Astrocyte (in vitro differentiated cells and primary cell): Measurements from ENCODE around the gene ERC1. TPM values are rescaled to one million over a fixed set of nuclear protein-coding genes. Genes with fewer than 3 reads are reported as not detected.

Source experiments
- DNase-seq: peaks from one replicate; pipeline ENCODE4 v3.0.0-alpha.2; 2010; ENCODE audit warnings: low read depth
- FAIRE-seq: peaks from 2 replicates; lab custom pipeline; 2011; peaks lifted over from hg19 to GRCh38; lab: Jason Lieb, UNC
- H2AFZ ChIP-seq: 2 replicates; pipeline ENCODE4 v1.6.0; 2012; ENCODE audit warnings: low read depth, low read length, inconsistent platforms
- H3K27ac ChIP-seq: 2 replicates; pipeline ENCODE4 v1.5.1; 2011; ENCODE audit warnings: low read depth, low read length, inconsistent platforms
- H3K27me3 ChIP-seq: 2 replicates; pipeline ENCODE4 v1.6.0; 2011; ENCODE audit warnings: low read length, inconsistent platforms; ENCODE audit not compliant: insufficient read depth
- H3K36me3 ChIP-seq: 2 replicates; pipeline ENCODE4 v1.5.1; 2011; ENCODE audit warnings: low read length, inconsistent platforms; ENCODE audit not compliant: insufficient read depth
- H3K4me1 ChIP-seq: 2 replicates; pipeline ENCODE4 v1.5.1; 2011; ENCODE audit warnings: low read length, inconsistent platforms; ENCODE audit not compliant: insufficient read depth
- H3K4me2 ChIP-seq: 2 replicates; pipeline ENCODE4 v1.6.0; 2012; ENCODE audit warnings: low read length, inconsistent platforms
- H3K4me3 ChIP-seq: 2 replicates; pipeline ENCODE4 v1.5.1; 2011; ENCODE audit warnings: low read depth, mild to moderate bottlenecking, low read length, inconsistent platforms; ENCODE audit not compliant: insufficient read depth
- H3K79me2 ChIP-seq: 2 replicates; pipeline ENCODE4 v1.6.0; 2012; ENCODE audit warnings: mild to moderate bottlenecking, low read length, inconsistent platforms; ENCODE audit not compliant: insufficient read depth
- H3K9ac ChIP-seq: 2 replicates; pipeline ENCODE4 v1.6.0; 2012; ENCODE audit warnings: mild to moderate bottlenecking, low read length, inconsistent platforms
- H3K9me3 ChIP-seq: 2 replicates; pipeline ENCODE4 v1.5.1; 2012; ENCODE audit warnings: low read depth, mild to moderate bottlenecking, low read length, inconsistent platforms; ENCODE audit not compliant: insufficient read depth
- H4K20me1 ChIP-seq: 2 replicates; pipeline ENCODE4 v1.6.0; 2012; ENCODE audit warnings: low read length, inconsistent platforms; ENCODE audit not compliant: insufficient read depth
- H3K27ac Mint-ChIP-seq: one replicate; pipeline ENCODE4 v1.8.0; 2021; ENCODE audit warnings: mild to moderate bottlenecking, mixed read lengths; ENCODE audit not compliant: unreplicated experiment
- H3K27me3 Mint-ChIP-seq: one replicate; pipeline ENCODE4 v1.8.0; 2021; ENCODE audit warnings: low read depth, mixed read lengths; ENCODE audit not compliant: unreplicated experiment
- H3K36me3 Mint-ChIP-seq: one replicate; pipeline ENCODE4 v1.8.0; 2021; ENCODE audit warnings: low read depth, mixed read lengths; ENCODE audit not compliant: unreplicated experiment
- H3K4me1 Mint-ChIP-seq: one replicate; pipeline ENCODE4 v1.8.0; 2021; ENCODE audit warnings: low read depth, mixed read lengths; ENCODE audit not compliant: unreplicated experiment
- H3K4me3 Mint-ChIP-seq: one replicate; pipeline ENCODE4 v1.8.0; 2021; ENCODE audit warnings: mild to moderate bottlenecking, moderate library complexity, mixed read lengths; ENCODE audit not compliant: unreplicated experiment
- H3K9me3 Mint-ChIP-seq: one replicate; pipeline ENCODE4 v1.8.0; 2021; ENCODE audit warnings: mild to moderate bottlenecking, mixed read lengths; ENCODE audit not compliant: unreplicated experiment
- EZH2 ChIP-seq: IDR thresholded peaks from 2 replicates; pipeline ENCODE4 v1.6.1; 2012; ENCODE audit warnings: mild to moderate bottlenecking, low read length, inconsistent platforms; ENCODE audit not compliant: insufficient read depth
- total RNA-seq: library from RNA; stranded (reverse); gene quantifications from 2 replicates; pipeline ENCODE4 v1.2.1, GENCODE V29; 2021
- TF ChIP-seq, protein P1 (sequence below): IDR thresholded peaks from 2 replicates; pipeline ENCODE4 v1.5.1; 2011; ENCODE audit warnings: low read depth, mild to moderate bottlenecking, inconsistent platforms, low read length, moderate library complexity; ENCODE audit not compliant: insufficient read depth

ERC1 gene
- total RNA-seq, 1 donor from 2014 or later, result 67.1 TPM

DNA sequence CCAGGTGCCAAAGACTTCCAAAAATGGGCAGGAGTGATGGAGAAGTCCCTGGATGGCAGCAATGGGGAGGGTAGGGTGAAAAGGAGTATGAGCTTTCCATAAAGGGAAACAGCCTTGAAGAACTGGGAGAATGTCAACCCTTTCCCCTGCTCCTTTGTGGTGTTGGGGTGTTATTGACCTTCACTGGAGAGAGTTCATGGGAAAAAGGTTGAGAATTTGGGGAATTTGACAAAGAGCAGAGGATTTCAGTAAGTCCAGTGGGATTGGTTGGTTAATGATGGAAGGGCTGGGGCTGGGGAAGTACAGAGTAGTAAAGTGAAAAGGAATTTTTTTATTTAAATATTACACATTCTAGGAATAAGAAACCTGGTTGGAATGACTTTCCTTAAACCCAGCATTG is 116.6 kb downstream of the ERC1 start:
- Histone ChIP-seq H3K9me3 (no peaks in the 10 kb centered on the region), H4K20me1 (peaks cover 22% of the 10 kb centered on the region), H3K27me3 (no peaks in the 10 kb centered on the region), H2AFZ (no peak overlapping the region), H3K4me3 (no peak overlapping the region), H3K4me2 (no peak overlapping the region), H3K27ac (no peak overlapping the region), H3K4me1 (no peaks in the 10 kb centered on the region), H3K79me2 (peaks cover 5% of the 10 kb centered on the region), H3K36me3 (no peaks in the 10 kb centered on the region), H3K9ac (no peak overlapping the region)
- Mint-ChIP-seq H3K27me3 (no peaks in the 10 kb centered on the region), H3K27ac (no peak overlapping the region), H3K4me3 (no peak overlapping the region), H3K4me1 (peaks cover 26% of the 10 kb centered on the region), H3K9me3 (no peaks in the 10 kb centered on the region), H3K36me3 (peaks cover 12% of the 10 kb centered on the region)
- TF ChIP-seq EZH2, result no peak
- TF ChIP-seq, protein P1, sequence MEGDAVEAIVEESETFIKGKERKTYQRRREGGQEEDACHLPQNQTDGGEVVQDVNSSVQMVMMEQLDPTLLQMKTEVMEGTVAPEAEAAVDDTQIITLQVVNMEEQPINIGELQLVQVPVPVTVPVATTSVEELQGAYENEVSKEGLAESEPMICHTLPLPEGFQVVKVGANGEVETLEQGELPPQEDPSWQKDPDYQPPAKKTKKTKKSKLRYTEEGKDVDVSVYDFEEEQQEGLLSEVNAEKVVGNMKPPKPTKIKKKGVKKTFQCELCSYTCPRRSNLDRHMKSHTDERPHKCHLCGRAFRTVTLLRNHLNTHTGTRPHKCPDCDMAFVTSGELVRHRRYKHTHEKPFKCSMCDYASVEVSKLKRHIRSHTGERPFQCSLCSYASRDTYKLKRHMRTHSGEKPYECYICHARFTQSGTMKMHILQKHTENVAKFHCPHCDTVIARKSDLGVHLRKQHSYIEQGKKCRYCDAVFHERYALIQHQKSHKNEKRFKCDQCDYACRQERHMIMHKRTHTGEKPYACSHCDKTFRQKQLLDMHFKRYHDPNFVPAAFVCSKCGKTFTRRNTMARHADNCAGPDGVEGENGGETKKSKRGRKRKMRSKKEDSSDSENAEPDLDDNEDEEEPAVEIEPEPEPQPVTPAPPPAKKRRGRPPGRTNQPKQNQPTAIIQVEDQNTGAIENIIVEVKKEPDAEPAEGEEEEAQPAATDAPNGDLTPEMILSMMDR, result no peak
- no peak for DNase-seq
- no peak for FAIRE-seq

DNA sequence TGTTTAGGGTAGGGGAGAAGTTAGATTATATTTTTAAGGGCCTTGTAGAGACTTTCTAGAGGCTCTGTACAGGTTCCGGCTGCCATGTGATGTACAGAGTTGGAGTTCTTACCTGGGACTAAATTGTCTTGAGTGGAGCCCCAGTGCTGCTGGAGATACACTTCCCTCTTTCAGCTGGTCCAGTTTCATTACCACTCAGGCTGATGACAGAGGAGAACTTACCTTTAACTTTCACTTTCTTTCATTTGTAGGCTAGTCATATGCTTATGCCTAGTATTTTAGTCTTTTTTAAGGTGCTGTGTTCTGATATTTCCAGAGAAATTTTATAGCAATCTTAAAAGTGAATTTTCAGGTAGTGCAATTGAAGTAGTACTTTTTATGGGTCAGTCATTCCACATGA is 117.3 kb downstream of the ERC1 start:
- H3K9me3 Mint-ChIP-seq, result no peaks in the 10 kb centered on the region
- Histone ChIP-seq H3K36me3 (no peaks in the 10 kb centered on the region), H3K4me1 (no peaks in the 10 kb centered on the region), H2AFZ (no peak overlapping the region), H3K27me3 (no peaks in the 10 kb centered on the region), H3K27ac (no peak overlapping the region), H3K4me3 (no peak overlapping the region), H3K4me2 (no peak overlapping the region), H3K79me2 (no peaks in the 10 kb centered on the region), H3K9me3 (no peaks in the 10 kb centered on the region), H3K9ac (no peak overlapping the region), H4K20me1 (peaks cover 18% of the 10 kb centered on the region)
- TF ChIP-seq EZH2, result no peak
- TF ChIP-seq, protein P1, result no peak
- no peak overlapping the region for H3K4me3 Mint-ChIP-seq
- peaks cover 12% of the 10 kb centered on the region for H3K36me3 Mint-ChIP-seq
- no peak for DNase-seq
- no peaks in the 10 kb centered on the region for H3K27me3 Mint-ChIP-seq
- H3K4me1 Mint-ChIP-seq, result peaks cover 21% of the 10 kb centered on the region
- FAIRE-seq, result no peak
- H3K27ac Mint-ChIP-seq, result peak overlapping the region; percentile 14

DNA sequence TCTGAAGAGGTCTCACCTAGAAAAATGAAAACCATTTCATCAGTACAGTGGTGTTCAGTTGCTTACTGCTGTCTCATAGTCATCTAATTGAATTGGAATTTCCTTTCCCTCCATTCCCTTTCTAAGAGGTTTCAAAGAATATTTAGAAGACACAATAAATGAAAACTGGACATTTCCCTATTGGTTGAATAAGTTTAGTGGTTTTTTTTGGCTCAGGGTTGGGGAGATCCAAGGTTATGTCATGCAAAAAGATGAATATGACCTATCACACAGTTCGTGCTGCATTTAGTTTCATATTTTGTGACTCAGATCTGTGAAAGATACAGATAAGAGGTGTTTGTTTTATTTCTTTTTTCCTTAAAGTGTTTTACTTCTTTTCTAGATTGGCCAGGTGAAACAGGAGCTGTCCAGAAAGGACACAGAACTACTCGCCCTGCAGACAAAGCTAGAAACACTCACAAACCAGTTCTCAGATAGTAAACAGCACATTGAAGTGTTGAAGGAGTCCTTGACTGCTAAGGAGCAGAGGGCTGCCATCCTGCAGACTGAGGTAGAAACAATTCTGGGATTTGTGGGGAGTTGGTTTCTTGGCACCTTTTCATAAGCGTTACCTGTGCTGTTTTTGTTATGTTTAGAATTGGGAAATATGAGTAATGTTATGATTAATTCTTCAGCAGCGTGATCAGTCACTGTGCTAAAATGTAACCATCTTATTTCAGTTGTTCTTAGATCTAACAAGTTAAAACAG is 124.6 kb downstream of the ERC1 start:
- H3K9me3 ChIP-seq, result no peaks in the 10 kb centered on the region
- Mint-ChIP-seq H3K27me3 (no peaks in the 10 kb centered on the region), H3K27ac (no peak overlapping the region), H3K4me1 (peaks cover 13% of the 10 kb centered on the region), H3K9me3 (no peaks in the 10 kb centered on the region), H3K4me3 (no peak overlapping the region), H3K36me3 (peaks cover 10% of the 10 kb centered on the region)
- peak overlapping the region; percentile 46 for H3K27ac ChIP-seq
- H3K4me1 ChIP-seq, result peaks cover 12% of the 10 kb centered on the region
- no peaks in the 10 kb centered on the region for H4K20me1 ChIP-seq
- FAIRE-seq (peak; percentile 96), DNase-seq (peak; percentile 71)
- no peaks in the 10 kb centered on the region for H3K36me3 ChIP-seq
- H2AFZ ChIP-seq, result no peak overlapping the region
- peak overlapping the region; percentile 66 for H3K4me2 ChIP-seq
- peak overlapping the region; percentile 21 for H3K9ac ChIP-seq
- no peak overlapping the region for H3K4me3 ChIP-seq
- TF ChIP-seq, protein P1, result no peak
- TF ChIP-seq EZH2, result no peak
- no peaks in the 10 kb centered on the region for H3K79me2 ChIP-seq
- H3K27me3 ChIP-seq, result no peaks in the 10 kb centered on the region
